ENCODE measurements around the gene INTU.
"Not testable (repeated sequence)": the region's sequence is repeated elsewhere in the genome, so short reads cannot be mapped to it uniquely, and the experiment has no call there.

INTU gene

GRCh38 chr4:127648061-127648460 is 15.3 kb downstream of the INTU start:
- DNase-seq: no peak

DNA sequence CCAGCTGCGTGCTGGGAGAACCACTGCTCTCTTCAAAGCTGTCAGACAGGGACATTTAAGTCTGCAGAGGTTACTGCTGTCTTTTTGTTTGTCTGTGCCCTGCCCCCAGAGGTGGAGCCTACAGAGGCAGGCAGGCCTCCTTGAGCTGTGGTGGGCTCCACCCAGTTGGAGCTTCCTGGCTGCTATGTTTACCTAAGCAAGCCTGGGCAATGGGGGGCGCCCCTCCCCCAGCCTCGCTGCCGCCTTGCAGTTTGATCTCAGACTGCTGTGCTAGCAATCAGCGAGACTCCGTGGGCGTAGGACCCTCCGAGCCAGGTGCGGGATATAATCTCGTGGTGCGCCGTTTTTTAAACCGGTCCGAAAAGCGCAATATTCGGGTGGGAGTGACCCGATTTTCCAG is 22.8 kb downstream of the INTU start:
- DNase-seq: not testable (repeated sequence)

DNA sequence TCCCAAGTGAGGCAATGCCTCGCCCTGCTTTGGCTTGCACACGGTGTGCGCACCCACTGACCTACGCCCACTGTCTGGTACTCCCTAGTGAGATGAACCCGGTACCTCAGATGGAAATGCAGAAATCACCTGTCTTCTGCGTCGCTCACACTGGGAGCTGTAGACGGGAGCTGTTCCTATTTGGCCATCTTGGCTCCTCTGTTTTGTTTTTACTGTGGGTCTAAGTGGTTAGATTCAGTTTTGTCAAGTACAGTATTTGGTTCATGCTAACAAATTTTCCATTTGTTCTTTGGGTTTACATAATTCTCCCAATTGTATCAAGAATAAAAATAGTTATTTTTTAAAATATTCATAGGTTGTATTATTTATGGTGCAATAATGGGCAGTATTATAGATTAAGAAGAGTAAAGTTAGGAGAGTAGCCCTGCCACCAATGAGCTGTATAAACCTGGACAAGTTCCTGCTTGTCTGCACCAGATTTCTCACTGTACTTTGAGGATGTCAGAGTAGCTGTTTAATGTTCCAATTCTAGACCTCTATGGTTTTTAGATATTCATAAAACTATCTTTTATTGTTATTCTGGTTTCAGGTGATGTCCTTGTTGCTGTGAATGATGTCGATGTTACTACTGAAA is 23.4 kb downstream of the INTU start:
- no peak for DNase-seq

DNA sequence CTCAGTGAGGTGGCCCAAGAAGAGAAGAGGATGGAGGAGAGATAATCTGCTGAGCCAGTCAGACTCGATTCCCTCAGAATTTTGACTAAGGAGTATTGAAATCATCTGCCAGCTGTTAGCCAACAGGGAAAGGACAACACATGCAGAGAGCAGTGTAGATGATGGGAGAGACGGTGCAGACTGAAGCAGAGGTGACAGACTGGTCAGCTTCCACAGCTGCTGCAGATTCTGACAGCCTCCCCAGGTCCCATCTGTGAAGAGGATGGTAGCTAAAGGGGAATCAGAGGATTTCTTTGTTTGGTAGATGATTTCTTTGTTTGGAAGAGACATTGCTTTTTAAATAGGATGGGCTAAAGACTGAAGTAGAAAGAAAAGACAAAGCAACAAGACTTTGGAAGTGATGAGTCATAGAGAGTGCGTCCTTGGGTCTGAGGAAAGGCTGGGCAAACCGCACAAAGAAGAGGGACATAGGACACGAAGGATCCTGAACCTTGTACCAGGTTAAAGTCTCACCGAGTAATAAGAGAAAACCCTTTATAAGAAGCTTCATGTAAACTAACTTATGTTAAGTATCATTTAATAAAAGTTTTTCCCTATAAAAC is 27.6 kb downstream of the INTU start:
- DNase-seq: no peak

- no peak for DNase-seq
These were observed 34.4 kb downstream of the INTU start for GRCh38 chr4:127667116-127667515.

DNA sequence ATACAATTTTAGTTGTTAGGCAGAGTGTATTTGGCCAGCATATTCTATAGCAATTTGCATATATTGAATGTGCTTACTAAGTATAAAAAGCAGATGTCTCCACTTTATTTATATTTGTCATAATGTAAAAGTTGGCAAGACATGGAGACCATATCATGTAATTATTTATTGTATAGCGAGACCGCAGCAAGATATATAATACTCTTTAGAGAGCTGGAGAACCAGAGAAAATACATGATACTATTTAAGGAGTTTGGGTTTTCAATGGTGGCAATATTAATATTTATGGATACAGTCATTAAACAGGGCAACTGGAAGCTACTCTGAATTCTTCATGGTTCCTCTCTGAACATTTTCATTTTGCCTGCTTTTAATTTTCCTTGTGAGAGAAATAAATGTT is 35.0 kb downstream of the INTU start:
- DNase-seq: no peak

DNA sequence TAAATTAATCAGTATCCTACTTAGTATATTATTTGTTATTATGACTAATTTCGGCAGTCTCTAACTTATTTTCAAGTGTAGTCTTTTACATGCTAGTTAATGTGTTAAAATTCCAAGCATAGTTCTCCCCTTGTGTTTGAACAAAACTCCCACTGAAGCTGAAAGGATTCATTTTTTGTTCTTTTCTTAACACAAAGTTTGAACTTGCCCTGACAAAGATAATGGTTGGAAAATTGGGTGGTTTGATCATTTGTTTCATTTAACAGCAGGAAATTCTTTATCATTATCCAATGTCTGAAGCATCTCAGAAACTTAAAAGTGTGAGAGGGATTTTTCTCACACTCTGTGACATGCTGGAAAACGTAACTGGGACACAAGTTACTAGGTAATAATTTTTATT is 36.0 kb downstream of the INTU start:
- no peak for DNase-seq

- no peak for DNase-seq
These were observed 36.9 kb downstream of the INTU start for GRCh38 chr4:127669691-127670090.

GRCh38 chr4:127672111-127672510 is 39.4 kb downstream of the INTU start:
- no peak for DNase-seq

DNA sequence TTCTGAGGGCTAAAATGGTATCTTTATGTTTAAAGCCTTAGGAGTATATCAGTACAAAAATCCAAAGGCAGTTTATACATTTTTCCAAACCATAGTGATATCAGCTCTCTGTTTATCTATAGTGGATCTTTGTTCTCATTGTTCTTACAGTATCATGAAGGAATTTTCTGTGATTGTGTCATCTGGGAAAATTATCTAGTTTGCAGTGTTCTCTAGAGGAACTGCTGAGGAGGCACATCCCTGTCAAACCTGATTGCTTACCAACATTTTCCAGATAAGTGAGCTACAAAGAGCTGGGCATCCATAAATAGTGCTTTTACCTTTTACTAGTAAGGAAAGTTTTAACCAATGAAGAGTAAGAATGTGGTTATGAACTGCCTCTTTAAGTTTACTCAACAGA is 52.5 kb downstream of the INTU start:
- DNase-seq: no peak

DNA sequence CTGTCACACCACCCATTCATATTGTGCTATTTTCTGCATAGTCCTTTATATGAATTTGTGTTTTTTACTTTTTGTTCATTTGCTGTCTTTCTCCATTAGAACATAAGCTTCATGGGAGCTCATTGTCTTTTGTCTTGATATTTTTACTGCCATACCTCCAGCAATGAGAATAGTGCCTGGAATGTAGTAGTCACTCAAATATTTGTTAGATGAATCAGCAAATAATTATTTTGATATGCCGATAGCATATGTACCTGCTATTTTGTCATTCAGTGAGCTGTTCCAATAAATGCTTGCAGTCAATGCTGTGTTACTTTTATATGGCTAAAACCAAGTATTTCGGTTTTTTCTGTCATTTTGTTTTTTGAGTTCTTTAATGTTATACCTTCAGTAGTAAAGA is 53.9 kb downstream of the INTU start:
- DNase-seq: no peak

GRCh38 chr4:127687580-127687979 is 54.8 kb downstream of the INTU start:
- DNase-seq: no peak

DNA sequence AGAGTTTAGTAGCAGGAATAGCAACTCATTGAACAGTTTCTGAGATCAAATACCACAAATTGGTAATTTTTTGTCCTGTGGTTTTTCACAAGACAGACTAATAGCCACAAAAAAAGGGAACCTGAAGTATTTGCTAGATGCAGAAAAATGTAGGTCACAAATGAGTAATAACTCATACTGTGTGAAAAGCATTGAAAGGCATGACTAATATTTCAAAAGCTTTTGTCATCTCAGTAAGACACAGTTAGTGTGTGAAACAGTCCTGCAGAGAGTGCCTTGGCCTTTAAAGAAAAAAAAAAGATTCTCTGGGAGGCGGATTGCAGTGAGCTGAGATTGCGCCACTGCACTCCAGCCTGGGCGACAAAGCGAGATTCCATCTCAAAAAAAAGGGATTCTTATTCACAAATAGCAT is 66.0 kb downstream of the INTU start:
- no peak for DNase-seq

DNA sequence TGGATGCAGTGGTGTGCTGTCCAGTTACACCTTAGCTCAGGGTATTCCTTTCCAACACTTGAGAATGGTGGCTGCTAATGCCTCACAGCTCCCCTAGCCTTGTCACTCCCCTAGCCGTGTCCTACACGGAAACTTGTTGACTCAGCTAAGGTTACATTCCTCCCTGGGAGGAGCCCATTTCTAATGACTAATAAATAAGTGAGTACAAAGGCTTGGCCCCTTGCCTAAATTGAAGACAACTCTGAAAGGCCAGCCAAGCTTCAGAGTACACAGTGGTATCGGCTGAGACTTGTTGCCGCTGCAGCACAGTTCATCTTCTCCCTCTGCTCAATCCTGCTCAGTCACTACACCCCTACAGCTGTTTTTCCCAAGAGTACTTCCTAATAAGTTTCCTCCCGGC is 76.2 kb downstream of the INTU start:
- DNase-seq: no peak

GRCh38 chr4:127709456-127709855 is 76.7 kb downstream of the INTU start:
- DNase-seq: no peak

DNA sequence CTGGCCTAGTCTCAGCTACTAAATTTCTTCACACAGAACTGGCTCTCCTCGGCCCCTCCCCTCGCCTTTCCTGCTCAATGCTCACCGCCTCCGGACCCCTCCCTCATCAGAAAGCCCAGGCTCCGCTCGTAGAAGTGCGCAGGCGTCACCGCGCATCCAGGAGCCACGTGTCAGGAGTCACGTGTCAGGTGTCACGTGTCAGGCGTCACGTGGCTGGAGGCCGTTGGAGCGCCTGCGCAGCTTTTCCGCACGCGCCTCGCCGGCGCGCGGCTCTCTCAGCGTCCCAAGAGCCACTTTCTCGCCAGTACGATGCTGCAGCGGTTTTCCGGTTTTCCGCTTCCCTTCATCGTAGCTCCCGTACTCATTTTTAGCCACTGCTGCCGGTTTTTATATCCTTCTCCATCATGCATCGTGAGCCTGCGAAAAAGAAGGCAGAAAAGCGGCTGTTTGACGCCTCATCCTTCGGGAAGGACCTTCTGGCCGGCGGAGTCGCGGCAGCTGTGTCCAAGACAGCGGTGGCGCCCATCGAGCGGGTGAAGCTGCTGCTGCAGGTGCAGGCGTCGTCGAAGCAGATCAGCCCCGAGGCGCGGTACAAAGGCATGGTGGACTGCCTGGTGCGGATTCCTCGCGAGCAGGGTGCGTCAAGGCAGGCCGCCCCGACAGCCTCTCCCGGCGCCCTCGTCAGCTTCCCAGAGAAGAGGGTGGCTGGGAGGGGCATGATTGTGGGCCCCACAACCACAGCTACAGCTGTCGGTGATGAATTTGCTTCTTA is 97.6 kb downstream of the INTU start, which contains the start of gene SLC25A31:
Gene SLC25A31, plus strand, starts transcription at position 259 of the 772 bp plus-strand sequence. Its CDS starts 146 bp downstream, at position 405.
- no peak for DNase-seq

DNA sequence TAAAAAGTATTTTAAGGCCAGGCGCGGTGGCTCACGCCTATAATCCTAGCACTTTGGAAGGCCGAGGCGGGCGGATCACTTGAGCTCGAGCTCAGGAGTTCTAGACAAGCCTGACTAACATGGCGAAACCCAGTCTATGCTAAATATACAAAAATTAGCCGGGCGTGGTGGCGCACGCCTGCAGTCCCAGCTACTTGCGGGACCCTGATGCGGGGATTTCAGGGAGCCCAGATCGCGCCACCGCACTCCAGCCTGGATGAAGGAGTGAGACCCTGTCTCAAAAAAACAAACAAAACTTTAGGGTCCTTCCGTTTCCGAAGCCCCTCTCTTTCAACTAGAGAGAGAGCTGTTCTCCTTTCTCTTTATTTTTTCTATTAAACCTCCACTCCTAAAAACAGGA is 98.6 kb downstream of the INTU start:
- DNase-seq: no peak

GRCh38 chr4:127732623-127733328 is 100.0 kb downstream of the INTU start:
- DNase-seq: peak; percentile 7 to 37

GRCh38 chr4:127734976-127735375 is 102.2 kb downstream of the INTU start:
- DNase-seq: no peak

GRCh38 chr4:127737295-127737694 is 104.5 kb downstream of the INTU start:
- DNase-seq: no peak

GRCh38 chr4:127741247-127741646 is 108.5 kb downstream of the INTU start:
- DNase-seq: no peak

DNA sequence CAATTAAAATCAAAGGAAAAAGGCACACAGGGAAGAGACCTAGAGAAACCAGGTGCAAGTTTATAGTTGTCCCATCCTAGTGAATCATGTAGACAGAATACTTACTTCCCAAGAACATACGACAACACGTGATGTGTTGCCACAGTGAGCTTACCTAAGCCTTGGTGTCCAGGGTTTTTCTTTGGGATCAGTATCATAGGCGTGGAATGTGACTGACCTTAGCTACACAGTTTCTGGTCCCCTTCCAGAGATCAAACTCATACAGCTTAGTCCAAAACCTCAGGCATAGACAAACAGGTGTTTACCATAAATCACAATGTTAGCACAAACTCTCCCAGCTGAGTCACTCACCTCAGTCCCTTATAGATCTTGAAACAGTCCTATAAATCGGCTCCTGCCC is 115.1 kb downstream of the INTU start:
- DNase-seq: no peak

DNA sequence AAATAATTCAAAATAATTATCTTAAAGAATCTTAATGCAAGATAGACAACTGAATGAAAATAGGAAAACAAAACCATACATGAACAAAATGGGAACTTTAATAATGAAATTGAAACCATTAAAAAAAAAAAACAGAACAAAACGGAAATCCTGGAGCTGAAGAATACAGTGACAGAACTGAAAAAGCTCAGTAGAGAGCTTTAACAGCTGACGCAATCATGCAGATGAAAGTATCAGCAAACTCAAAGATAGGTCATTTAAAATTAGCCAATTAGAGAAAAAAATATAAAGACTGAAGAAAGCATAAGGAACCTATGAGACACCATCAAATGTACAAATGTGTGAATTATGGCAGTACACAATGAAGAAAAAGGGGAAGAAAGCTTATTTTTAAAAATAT is 116.2 kb downstream of the INTU start:
- DNase-seq: no peak

DNA sequence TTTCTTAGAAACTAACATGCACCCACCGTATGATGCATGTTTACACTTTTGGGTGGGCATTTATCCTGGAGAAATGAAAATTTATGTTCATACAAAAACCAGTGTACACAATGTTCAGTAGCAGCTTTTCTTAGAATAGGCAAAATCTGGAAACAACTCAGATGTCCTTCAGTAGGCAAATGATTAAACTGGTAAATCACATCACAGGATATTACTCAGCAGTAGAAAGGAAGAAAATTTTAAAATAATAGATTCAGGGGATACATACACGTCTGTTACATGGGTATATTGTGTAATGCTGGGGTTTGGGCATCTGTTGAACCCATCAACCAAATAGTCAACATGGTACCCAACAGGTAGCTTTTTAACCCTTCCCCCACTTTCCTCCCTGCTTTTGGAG is 124.1 kb downstream of the INTU start:
- DNase-seq: no peak
